Mesenchymal stem cell (in vitro differentiated cells and primary cell): ENCODE measurements around the gene HAGHL.

Experiments
- DNase-seq: peaks from one replicate; pipeline ENCODE4 v3.0.0-alpha.2; 2013
- H2AFZ ChIP-seq: one replicate; pipeline ENCODE4 v1.6.1; 2013; ENCODE audit warnings: low read depth, mild to moderate bottlenecking, control low read depth, inconsistent platforms, low read length, moderate library complexity
- H2AK5ac ChIP-seq: 2 replicates; pipeline ENCODE4 v1.6.1; 2013; ENCODE audit warnings: low read length, moderate library complexity, mild to moderate bottlenecking, inconsistent platforms; ENCODE audit not compliant: severe bottlenecking
- H2BK120ac ChIP-seq: one replicate; pipeline ENCODE4 v1.6.1; 2013; ENCODE audit warnings: low read depth, mild to moderate bottlenecking, inconsistent platforms, low read length, moderate library complexity
- H2BK12ac ChIP-seq, 2 experiments: one replicate each; pipeline ENCODE4 v1.6.1; 2013; ENCODE audit warnings: inconsistent platforms in 2 of 2, low read length in 2 of 2, mild to moderate bottlenecking in 2 of 2, moderate library complexity in 2 of 2, control low read depth in 1 of 2
- H2BK15ac ChIP-seq: one replicate; pipeline ENCODE4 v1.6.1; 2013; ENCODE audit warnings: mild to moderate bottlenecking, low read depth, inconsistent platforms; ENCODE audit not compliant: poor library complexity, severe bottlenecking
- H2BK5ac ChIP-seq: 2 replicates; pipeline ENCODE4 v1.6.1; 2013; ENCODE audit warnings: low read depth, mild to moderate bottlenecking, low read length, control low read depth, inconsistent platforms; ENCODE audit not compliant: poor library complexity, severe bottlenecking
- H3K14ac ChIP-seq, 2 experiments: one replicate each; pipeline ENCODE4 v1.6.1; 2013; ENCODE audit warnings: inconsistent platforms in 2 of 2, low read length in 2 of 2, control low read depth in 1 of 2, mild to moderate bottlenecking in 1 of 2, moderate library complexity in 1 of 2
- H3K18ac ChIP-seq, 2 experiments: one replicate each; pipeline ENCODE4 v1.6.1; 2013; ENCODE audit warnings: inconsistent platforms in 2 of 2, low read length in 2 of 2, control low read depth in 1 of 2, low read depth in 1 of 2, mild to moderate bottlenecking in 1 of 2
- H3K23ac ChIP-seq, 2 experiments: one replicate each; pipeline ENCODE4 v1.6.1; 2013; ENCODE audit warnings: inconsistent platforms in 2 of 2, low read length in 2 of 2, mild to moderate bottlenecking in 2 of 2, moderate library complexity in 2 of 2, control low read depth in 1 of 2
- H3K27ac ChIP-seq: 2 replicates; pipeline ENCODE4 v1.5.1; 2013; ENCODE audit warnings: mild to moderate bottlenecking, moderate library complexity, low read length, control low read depth, inconsistent platforms; ENCODE audit not compliant: poor library complexity, severe bottlenecking
- H3K27me3 ChIP-seq, 2 experiments: 2 replicates each; pipeline versions ENCODE4 v1.6.1 to v1.7.0; 2013; ENCODE audit warnings: low read length in 2 of 2, mild to moderate bottlenecking in 2 of 2, moderate library complexity in 2 of 2, control low read depth in 1 of 2, inconsistent platforms in 1 of 2; ENCODE audit not compliant: control insufficient read depth in 1 of 2, insufficient read depth in 1 of 2
- H3K36me3 ChIP-seq, 2 experiments: 2 replicates each; pipeline versions ENCODE4 v1.6.1 to v1.7.0; 2013; ENCODE audit warnings: low read length in 2 of 2, control low read depth in 1 of 2, inconsistent platforms in 1 of 2, low read depth in 1 of 2, mild to moderate bottlenecking in 1 of 2; ENCODE audit not compliant: insufficient read depth in 2 of 2, control insufficient read depth in 1 of 2
- H3K4ac ChIP-seq, 2 experiments: one replicate each; pipeline ENCODE4 v1.6.1; 2013; ENCODE audit warnings: inconsistent platforms in 2 of 2, low read length in 2 of 2, mild to moderate bottlenecking in 2 of 2, moderate library complexity in 2 of 2, control low read depth in 1 of 2, low read depth in 1 of 2
- H3K4me1 ChIP-seq: 2 replicates; pipeline ENCODE4 v1.6.1; 2013; ENCODE audit warnings: low read depth, low read length, control low read depth; ENCODE audit not compliant: control insufficient read depth, insufficient read depth
- H3K4me2 ChIP-seq: 2 replicates; pipeline ENCODE4 v1.6.1; 2013; ENCODE audit warnings: low read length, mild to moderate bottlenecking, inconsistent platforms; ENCODE audit not compliant: poor library complexity, severe bottlenecking
- H3K4me3 ChIP-seq, 2 experiments: 2 replicates each; pipeline versions ENCODE4 v1.5.1 to v1.7.0; 2013; ENCODE audit warnings: low read length in 2 of 2, mild to moderate bottlenecking in 2 of 2, control low read depth in 1 of 2, low read depth in 1 of 2; ENCODE audit not compliant: insufficient read depth in 1 of 2
- H3K79me1 ChIP-seq: replicated peaks from 2 replicates; pipeline ENCODE4 v1.6.1; 2013; ENCODE audit warnings: mild to moderate bottlenecking, control low read depth, low read length, inconsistent platforms; ENCODE audit not compliant: poor library complexity, severe bottlenecking
- H3K9ac ChIP-seq: 2 replicates; pipeline ENCODE4 v1.7.0; 2013; ENCODE audit warnings: mild to moderate bottlenecking, low read length, moderate library complexity
- H3K9me3 ChIP-seq: 2 replicates; pipeline ENCODE4 v1.7.0; 2013; ENCODE audit warnings: mild to moderate bottlenecking, low read length; ENCODE audit not compliant: control insufficient read depth
- H4K8ac ChIP-seq: one replicate; pipeline ENCODE4 v1.6.1; 2013; ENCODE audit warnings: inconsistent platforms, mild to moderate bottlenecking, low read length, moderate library complexity
- H4K91ac ChIP-seq: one replicate; pipeline ENCODE4 v1.6.1; 2013; ENCODE audit warnings: mild to moderate bottlenecking, low read length, inconsistent platforms
- WGBS: methylation state at CpG from one replicate; pipeline ENCODE4 v1.1.7; 2013; ENCODE audit warnings: mixed read lengths; 5-methylcytosine and 5-hydroxymethylcytosine counted together

HAGHL gene

DNA sequence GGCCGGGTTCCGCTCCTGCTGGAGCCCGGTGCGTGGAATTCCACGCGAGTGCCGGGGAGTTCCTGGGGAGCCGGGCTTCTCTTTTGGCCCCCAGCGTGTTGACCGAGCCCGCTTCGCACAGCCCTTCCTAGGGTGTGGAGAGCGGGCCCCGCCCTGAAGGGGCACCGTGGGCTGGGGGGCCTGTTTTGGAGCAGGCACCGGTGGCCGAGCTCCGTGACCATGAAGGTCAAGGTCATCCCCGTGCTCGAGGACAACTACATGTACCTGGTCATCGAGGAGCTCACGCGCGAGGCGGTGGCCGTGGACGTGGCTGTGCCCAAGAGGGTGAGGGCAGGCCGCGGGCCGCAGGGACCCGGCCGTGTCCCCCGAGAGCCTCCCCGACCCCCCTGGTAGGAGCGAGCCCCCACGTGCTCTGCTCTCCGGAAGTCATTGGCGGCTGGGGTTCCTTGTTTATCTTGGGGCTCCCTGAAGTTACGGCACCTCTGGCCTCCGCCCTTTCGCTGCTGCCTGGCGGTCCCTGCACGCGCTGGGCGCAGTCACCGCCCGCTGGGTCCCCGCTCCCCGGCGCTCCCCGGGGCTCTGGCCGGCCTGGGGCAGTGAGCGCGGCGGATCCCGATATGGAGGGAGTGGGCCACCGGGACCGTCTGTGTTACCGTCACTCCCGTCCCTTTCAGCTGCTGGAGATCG lies 528 bp downstream of the HAGHL start:
- WGBS, result 2% methylated on average over 53 of the region's 61 CpGs
- H3K4me3 ChIP-seq, result peak overlapping the region; percentile 56 to 82

DNA sequence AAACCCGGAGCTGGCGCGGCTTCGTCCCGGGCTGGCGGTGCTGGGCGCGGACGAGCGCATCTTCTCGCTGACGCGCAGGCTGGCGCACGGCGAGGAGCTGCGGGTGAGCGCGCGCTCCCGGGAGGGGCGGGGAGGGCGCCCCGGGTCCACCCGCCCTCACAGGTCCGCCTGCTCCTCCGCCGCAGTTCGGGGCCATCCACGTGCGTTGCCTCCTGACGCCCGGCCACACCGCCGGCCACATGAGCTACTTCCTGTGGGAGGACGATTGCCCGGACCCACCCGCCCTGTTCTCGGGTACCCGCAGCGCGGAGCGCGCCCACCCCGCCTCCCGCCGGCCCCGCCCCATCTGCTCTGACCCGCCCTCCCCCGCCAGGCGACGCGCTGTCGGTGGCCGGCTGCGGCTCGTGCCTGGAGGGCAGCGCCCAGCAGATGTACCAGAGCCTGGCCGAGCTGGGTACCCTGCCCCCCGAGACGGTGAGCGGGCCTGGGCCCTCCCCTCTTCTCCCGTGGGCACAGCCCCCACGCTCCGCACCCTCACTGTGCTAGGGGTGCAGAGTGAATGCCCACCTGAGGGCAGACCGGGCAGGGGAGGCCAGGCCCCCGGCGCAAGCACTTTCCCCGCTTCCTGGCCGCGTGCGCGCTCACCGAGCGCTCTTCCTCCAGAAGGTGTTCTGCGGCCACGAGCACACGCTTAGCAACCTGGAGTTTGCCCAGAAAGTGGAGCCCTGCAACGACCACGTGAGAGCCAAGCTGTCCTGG lies 1.4 kb downstream of the HAGHL start:
- H3K14ac ChIP-seq, result peak overlapping the region in 1 of 2 experiments; percentile 94
- H2BK15ac ChIP-seq, result peak overlapping the region; percentile 34
- WGBS, result 1% methylated on average over 45 of the region's 80 CpGs

More for the DNA sequence above, 528 bp downstream of the HAGHL start:
- Histone ChIP-seq H3K18ac (peak overlapping the region; percentile 71 to 98), H3K14ac (peak overlapping the region in 1 of 2 experiments; percentile 92), H4K8ac (peak overlapping the region; percentile 47), H2BK12ac (peak overlapping the region in 1 of 2 experiments; percentile 83), H3K27me3 (peaks cover 0 to 19% of the 10 kb centered on the region in 2 experiments), H3K4me1 (peaks cover 38% of the 10 kb centered on the region), H4K91ac (peak overlapping the region; percentile 67), H2BK15ac (peak overlapping the region; percentile 55), H3K4ac (peak overlapping the region; percentile 19 to 95), H2AFZ (peak overlapping the region; percentile 51), H2BK5ac (no peak overlapping the region), H3K36me3 (peaks cover 6 to 49% of the 10 kb centered on the region in 2 experiments), H3K23ac (peak overlapping the region in 1 of 2 experiments; percentile 63), H3K9ac (peak overlapping the region; percentile 84), H3K27ac (no peak overlapping the region), H3K9me3 (no peaks in the 10 kb centered on the region), H2AK5ac (no peak overlapping the region), H3K79me1 (no peaks in the 10 kb centered on the region), H3K4me2 (peak overlapping the region; percentile 93), H2BK120ac (peak overlapping the region; percentile 44)
- DNase-seq, result no peak

DNA sequence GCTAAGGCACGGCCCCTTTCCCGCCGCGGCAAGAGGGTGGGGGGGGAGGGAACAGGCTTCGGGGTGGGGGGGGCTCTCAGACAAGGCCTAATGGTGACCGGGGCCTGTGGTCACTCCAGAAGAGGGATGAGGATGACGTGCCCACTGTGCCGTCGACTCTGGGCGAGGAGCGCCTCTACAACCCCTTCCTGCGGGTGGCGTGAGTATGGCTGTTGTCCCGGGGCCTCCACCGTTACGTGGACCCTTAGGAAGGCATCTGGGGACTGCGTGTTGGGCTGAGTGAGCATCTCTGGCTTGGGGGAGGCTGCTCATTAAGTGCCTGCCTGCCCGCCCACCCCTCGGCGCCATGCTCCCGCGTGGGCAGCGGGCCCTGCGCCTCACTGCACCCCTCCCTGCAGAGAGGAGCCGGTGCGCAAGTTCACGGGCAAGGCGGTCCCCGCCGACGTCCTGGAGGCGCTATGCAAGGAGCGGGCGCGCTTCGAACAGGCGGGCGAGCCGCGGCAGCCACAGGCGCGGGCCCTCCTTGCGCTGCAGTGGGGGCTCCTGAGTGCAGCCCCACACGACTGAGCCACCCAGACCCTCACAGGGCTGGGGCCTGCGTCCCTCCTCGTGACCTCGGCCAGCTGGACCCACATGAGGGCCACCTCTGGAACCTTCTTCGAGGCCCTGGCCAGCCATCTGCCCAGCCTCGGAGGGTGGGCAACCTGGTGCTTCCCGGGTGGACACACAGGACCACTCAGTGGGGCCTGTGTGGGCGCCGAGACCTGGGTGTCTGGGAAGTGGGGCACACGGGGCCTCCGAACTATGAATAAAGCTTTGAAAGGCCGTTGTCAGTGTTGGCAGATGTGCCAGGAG lies 2.2 kb downstream of the HAGHL start:
- peak overlapping the region in 1 of 2 experiments; percentile 41 for H3K18ac ChIP-seq
- H3K9ac ChIP-seq, result no peak overlapping the region
- peak overlapping the region; percentile 59 for H4K91ac ChIP-seq
- no peak overlapping the region for H3K14ac ChIP-seq
- H2AK5ac ChIP-seq, result no peak overlapping the region
- no peak overlapping the region for H3K23ac ChIP-seq
- H3K9me3 ChIP-seq, result no peaks in the 10 kb centered on the region
- peak overlapping the region in 1 of 2 experiments; percentile 33 for H2BK12ac ChIP-seq
- H3K79me1 ChIP-seq, result no peaks in the 10 kb centered on the region
- no peak overlapping the region for H4K8ac ChIP-seq
- H2BK120ac ChIP-seq, result no peak overlapping the region
- peak overlapping the region; percentile 8 to 67 for H3K4me3 ChIP-seq
- DNase-seq, result peak; percentile 33
- H2BK5ac ChIP-seq, result no peak overlapping the region
- peaks cover 20 to 53% of the 10 kb centered on the region in 2 experiments for H3K36me3 ChIP-seq
- peak overlapping the region; percentile 93 for H3K4me2 ChIP-seq
- H2AFZ ChIP-seq, result no peak overlapping the region
- WGBS, result 70% methylated on average over 55 of the region's 55 CpGs
- no peak overlapping the region for H3K27ac ChIP-seq
- peaks cover 38% of the 10 kb centered on the region for H3K4me1 ChIP-seq
- peaks cover 0 to 19% of the 10 kb centered on the region in 2 experiments for H3K27me3 ChIP-seq
- H2BK15ac ChIP-seq, result no peak overlapping the region
- no peak overlapping the region for H3K4ac ChIP-seq

More for the DNA sequence above, 1.4 kb downstream of the HAGHL start:
- Histone ChIP-seq H3K4ac (peak overlapping the region in 1 of 2 experiments; percentile 78), H2BK12ac (peak overlapping the region in 1 of 2 experiments; percentile 27), H3K23ac (peak overlapping the region in 1 of 2 experiments; percentile 94), H3K9ac (peak overlapping the region; percentile 22), H2AK5ac (no peak overlapping the region), H2BK5ac (no peak overlapping the region), H3K4me1 (peaks cover 38% of the 10 kb centered on the region), H4K8ac (peak overlapping the region; percentile 31), H3K9me3 (no peaks in the 10 kb centered on the region), H3K18ac (peak overlapping the region; percentile 40 to 98), H3K27ac (no peak overlapping the region), H4K91ac (peak overlapping the region; percentile 93), H2BK120ac (peak overlapping the region; percentile 44), H3K27me3 (peaks cover 0 to 19% of the 10 kb centered on the region in 2 experiments), H3K4me3 (peak overlapping the region; percentile 56 to 82), H2AFZ (peak overlapping the region; percentile 68), H3K4me2 (peak overlapping the region; percentile 93), H3K79me1 (no peaks in the 10 kb centered on the region), H3K36me3 (peaks cover 12 to 49% of the 10 kb centered on the region in 2 experiments)
- peak; percentile 89 for DNase-seq
